NOMO-1 treated with DMSO at 0.1 percent for 48 hours (cell line): Measurements from ENCODE around the gene FNDC3A.
A peak's percentile ranks its signal among the peaks of the same experiment; 100 is the strongest.

Experiments used
- DNase-seq: peaks from one replicate; lab custom pipeline; 2025; ENCODE audit not compliant: unreplicated experiment; lab: John Stamatoyannopoulos, UW

The FNDC3A gene, protein sequence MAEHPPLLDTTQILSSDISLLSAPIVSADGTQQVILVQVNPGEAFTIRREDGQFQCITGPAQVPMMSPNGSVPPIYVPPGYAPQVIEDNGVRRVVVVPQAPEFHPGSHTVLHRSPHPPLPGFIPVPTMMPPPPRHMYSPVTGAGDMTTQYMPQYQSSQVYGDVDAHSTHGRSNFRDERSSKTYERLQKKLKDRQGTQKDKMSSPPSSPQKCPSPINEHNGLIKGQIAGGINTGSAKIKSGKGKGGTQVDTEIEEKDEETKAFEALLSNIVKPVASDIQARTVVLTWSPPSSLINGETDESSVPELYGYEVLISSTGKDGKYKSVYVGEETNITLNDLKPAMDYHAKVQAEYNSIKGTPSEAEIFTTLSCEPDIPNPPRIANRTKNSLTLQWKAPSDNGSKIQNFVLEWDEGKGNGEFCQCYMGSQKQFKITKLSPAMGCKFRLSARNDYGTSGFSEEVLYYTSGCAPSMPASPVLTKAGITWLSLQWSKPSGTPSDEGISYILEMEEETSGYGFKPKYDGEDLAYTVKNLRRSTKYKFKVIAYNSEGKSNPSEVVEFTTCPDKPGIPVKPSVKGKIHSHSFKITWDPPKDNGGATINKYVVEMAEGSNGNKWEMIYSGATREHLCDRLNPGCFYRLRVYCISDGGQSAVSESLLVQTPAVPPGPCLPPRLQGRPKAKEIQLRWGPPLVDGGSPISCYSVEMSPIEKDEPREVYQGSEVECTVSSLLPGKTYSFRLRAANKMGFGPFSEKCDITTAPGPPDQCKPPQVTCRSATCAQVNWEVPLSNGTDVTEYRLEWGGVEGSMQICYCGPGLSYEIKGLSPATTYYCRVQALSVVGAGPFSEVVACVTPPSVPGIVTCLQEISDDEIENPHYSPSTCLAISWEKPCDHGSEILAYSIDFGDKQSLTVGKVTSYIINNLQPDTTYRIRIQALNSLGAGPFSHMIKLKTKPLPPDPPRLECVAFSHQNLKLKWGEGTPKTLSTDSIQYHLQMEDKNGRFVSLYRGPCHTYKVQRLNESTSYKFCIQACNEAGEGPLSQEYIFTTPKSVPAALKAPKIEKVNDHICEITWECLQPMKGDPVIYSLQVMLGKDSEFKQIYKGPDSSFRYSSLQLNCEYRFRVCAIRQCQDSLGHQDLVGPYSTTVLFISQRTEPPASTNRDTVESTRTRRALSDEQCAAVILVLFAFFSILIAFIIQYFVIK

DNA sequence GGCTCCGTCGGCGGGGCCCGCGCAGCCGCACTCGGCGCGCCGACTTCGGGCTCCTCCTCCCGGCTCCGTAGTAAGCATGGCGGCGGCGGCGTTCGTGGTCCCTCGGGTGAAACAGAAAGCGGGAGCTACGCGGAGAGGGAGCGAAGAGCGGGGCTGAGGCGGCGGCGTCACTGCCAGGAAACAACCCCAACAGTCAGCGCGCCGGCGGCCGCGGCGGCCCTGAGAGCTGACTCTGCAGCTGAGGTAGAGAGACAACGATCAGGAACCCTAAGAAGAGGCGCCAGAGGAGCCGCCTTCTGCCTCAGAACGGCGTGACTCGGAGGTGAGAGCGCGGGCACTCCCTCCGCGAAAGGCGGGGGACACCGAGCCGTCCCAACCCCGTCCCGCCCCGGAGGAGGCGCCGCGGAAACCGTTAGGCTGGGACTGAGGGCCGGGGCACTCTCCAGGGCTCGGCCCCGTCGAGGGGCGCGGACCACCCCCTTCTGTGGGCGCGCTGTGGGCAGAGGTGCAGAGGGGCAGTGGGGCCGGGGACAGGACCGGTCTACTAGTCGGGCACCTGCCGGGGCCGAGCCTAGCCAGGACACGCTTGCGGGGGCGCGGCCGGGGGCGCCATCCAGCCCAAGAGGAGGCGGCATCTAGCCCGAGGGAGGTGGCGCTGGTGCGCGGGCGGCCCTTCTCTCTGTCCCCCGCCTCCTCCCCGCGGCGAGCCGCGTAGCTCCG lies at the start of gene FNDC3A:
FNDC3A (plus strand) TSS at position 57 of the 720 bp plus-strand sequence. CDS start 30,279 bp downstream, outside the sequence.
- DNase-seq, result peak; percentile 75

DNA sequence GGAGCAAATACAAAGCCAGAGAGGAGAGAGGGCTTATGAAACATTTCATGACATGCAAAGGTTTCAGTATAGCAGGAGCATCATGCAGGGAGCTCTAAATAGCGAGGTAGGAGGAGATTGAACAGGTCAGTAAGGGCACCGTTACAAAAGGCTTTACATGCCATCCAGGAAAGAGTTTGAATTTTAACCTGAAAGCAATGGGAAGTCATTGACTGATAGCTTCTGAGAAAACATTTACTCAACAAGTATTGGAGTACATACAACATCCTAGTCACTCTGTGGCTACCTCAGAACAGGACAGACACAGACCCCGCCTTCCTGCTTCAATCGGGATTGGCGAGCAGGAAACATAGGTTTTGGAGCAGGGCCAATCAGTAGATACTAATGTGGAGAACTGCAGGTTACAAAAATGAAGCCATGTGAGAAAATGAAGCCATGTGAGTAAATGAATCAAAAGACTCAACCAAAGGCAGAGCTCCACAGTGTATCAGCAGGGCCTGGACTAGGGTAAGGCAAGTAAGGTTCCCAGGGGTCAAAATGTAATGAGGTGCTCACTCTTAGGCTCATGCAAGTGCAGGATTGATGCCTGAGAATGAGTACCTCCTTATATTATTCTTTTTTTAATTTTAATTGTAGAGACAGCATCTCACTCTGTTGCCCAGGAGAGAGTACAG lies 46.8 kb upstream of the FNDC3A start:
- no peak for DNase-seq

DNA sequence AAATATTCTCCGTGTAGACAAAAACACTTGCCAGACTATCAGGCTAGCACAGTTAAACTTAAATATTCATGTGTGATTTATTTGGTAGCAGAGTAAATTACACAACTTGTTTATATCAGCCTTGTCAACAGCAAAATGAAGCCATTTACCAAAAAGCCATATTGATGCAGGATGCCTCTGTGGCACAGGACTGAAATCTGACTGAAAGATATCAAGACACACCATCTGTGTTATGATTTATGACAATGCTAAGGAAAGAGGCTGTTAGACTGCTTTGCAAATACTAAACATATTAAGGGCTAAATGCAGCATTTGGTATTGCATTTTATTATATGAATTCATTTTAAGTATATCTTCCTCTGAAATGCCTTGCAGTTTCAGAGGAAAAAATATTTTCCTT lies 44.8 kb upstream of the FNDC3A start:
- no peak for DNase-seq

DNA sequence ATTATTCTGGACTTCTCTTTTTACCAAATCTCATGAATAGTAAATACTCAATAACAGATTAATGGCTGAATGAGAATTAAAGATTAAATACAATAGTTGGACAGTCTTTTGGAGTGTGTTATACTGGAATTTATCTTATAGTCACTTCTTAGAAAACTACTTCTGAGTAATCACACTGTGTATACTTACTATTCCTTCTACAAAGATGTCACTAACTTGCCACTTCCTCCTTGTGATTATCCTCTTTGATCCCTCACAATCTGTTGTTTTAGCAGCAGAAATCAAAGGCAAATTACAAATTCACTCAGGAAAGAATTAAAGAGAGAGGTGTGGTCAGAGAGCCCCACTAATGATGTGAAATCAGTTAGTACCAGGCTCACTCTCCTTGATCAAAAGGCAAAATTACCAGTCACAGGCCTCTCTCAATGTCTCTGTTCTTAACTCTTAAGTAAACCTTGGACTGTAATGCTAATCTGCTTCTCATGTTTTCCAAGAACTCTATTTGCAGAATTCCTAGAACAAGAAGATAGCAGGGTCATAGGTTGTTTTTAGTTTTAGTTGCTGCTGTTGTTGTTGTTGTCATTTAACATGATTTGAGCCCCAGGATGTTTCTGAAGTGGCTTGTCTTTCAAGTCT lies 37.3 kb upstream of the FNDC3A start:
- DNase-seq, result no peak

DNA sequence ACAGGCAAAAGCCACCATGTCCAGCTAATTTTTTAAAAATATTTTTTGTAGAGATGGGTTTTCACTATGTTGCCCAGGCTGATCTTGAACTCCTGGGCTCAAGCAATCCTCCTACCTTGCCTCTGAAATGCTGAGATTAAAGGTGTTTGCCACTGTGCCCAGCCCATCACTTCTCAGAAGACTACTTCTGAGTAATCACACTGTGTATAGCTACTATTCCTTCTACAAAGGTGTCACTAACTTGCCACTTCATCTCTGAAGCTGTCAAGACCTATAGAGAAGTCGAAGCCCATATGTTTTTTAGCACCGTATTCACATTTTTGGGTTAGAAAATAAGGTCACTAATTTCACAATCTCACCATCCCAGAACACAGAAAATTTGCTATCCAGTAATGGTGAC lies 36.0 kb upstream of the FNDC3A start:
- DNase-seq, result no peak

DNA sequence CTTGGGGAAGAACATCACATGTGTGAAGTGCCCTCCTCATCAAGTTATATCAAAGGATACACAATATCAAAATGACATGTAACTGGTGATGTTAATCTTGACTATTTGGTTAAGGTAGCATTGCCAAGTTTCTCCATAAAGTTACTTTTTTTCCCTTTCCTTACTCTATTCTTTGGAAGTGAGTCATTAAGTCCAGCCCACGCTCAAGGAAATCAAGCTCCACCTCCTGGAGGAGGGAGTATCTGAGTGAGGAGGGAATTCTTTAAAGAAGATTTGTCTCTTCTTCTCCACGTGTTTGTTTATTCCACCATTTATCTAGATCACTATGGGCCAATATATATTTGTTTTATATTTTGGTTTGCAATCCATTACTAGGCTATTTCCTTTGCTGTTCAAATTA lies 33.6 kb upstream of the FNDC3A start:
- DNase-seq, result no peak

DNA sequence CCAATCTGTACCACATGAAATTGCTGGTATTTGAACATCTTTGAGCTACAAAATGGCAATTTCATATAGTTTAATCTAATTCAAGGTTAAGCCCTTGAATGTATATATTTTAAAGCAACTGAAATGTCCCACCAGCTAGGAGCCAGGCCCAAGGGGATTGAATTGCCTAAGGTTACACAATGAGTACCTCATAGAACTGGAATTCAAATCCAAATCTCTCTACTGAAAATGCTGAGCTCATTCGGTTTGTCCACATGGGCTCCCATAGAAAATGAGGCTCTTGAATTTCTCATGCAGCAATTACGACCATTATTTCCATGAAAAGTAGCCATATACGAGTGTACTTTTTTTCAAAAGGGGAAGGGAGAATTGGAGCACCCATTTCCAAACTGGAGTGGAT lies 31.5 kb upstream of the FNDC3A start:
- DNase-seq, result no peak

DNA sequence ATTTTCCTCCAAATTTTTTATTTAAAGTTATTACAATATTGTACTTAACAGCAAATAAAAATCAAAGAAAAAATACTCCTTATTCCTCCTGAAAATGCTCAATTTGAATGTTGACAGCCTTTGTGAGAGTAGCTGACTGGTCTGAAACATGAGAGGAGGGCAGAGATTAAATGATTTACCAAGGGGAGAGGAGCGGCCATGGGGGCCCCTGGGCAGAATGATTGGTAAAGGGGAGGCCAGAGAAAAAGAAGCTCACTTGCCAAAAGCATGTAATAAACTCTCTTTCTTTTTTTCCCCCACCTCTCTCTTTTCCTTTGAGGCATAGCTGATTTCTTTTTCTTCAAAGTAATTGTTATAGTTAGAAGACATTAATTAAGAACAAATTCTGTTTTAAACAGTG lies 30.1 kb upstream of the FNDC3A start:
- DNase-seq, result no peak

DNA sequence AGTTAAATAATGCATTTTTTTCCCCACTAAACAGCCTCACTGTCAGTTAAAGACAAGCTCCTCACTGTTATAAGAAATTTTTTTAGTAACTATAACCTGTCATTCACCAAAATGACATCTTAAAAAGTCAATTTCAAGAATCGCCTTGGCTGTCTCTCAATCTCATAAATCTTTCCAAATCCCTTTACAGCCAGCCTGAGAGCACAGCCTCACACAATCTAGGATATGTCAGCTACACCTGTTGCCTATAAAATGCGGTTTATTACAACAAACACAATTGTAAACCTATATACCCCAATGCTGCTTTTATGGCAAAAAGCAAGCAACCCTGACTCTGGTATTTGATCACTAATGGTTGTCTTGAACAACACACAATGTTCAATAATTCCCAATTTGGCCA lies 29.5 kb upstream of the FNDC3A start:
- DNase-seq, result no peak

DNA sequence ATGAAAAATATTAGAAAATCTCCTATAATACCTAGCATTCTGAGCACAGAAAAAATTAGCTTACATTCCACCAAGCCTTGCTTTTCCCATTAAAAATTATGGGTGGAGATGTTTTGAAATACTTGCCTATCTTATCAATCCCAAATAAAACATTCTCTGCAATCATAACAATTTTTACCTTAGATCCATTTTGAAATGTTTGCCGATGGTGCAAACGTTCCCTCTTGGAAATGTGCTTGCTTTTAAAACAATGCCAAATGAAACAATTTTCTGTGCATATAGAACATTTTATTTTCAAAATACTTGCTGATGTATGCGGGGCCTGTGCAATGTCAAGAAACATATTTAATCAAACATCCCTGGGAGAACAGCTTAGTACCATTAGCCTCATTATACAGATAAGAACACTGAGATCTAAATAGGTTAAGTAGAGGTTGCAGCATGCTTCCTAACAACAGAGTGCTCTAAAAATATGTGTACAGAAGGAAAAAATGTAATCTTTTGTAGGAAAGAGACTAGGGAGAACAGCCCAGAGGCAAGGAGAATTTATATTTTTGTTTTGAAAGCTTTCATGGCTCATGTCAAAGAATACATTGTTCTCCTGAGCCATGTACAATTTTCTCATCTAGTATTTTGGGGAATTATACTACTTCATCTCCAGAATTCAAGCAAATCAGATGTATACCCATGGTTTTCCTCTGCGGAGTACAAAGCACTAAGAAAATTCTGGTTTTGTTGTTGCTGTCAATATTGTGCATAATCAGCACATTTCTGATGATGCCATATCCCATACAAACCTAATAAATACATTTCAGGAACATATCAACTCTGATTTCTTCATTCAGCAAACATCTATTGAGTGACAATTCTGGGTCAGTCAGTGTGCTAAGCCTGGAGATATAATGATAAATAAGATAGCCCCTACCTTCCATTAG lies 25.9 kb upstream of the FNDC3A start:
- DNase-seq, result no peak

DNA sequence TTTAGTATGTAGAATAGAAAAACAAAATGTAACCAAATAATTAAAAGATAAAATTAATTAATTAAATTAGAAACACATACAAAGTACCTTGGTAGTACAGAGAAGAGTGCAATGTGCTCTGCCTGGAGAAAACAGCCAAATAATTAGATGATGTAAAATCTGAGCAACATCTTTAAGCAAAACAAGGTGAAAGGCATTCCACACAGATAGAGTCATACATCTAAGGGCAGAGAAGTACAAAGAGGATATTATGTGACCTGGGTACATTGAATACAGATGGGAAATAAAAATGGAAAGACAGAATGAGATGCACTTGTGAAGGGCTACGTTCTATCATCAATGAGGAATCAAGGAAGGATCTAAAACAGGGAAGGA lies 25.2 kb upstream of the FNDC3A start:
- no peak for DNase-seq

DNA sequence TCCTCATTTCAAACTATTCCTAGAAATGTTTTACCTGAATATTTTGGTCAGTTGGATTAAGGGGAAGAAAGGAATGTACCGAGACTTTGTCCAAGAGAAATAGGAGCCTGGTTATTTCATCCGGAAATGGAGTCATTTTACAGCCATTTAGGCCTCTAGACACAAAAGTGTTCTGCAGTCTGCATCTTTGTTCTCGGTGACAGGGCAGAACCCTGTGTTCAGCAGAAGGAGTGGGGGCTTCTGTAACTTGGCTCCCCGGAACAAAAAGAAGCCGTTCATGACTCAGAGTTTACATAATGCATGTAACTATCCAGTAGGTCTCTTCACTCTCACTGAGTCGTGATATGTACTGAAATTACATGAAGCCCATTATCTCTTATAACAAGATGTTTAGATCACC lies 21.6 kb upstream of the FNDC3A start:
- no peak for DNase-seq

DNA sequence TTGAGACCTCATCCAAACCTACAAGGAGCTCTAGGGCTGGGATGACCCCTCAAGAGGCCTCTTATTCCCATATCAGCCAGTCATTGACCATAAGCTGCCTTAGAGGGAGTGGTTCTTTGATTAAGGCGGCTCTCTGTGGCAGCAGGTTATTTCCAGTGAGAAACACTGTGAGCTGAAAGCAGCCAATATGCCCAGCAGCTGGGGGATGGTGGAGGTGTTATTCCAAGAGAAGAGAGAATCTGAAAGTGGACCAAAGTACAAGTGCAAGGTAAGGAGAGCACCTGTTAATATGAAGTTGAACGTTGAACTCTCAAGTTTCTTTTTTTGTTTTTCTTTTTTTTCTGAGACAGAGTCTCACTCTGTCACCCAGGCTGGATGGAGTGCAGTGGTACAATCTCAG lies 20.2 kb upstream of the FNDC3A start:
- DNase-seq, result no peak

DNA sequence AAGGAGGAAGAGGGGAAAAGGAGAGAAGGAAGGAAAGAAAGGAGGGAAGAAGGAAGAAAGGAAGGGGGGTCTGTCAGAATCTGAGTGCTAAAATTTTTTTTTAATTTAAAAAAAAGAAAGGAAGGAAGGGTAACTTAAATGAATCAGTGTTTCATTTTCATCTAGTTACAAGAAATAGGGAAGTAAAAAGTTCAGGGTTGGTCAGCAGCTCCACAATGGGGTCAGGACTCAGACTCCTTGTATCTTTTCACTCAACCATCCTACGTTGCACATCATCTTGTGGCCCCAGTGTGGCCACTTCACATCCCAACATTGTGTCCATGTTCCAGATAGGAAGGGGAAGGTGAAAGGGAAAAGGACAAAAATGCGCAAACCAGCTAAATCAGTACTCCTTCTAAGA lies 14.3 kb upstream of the FNDC3A start:
- peak; percentile 20 for DNase-seq

DNA sequence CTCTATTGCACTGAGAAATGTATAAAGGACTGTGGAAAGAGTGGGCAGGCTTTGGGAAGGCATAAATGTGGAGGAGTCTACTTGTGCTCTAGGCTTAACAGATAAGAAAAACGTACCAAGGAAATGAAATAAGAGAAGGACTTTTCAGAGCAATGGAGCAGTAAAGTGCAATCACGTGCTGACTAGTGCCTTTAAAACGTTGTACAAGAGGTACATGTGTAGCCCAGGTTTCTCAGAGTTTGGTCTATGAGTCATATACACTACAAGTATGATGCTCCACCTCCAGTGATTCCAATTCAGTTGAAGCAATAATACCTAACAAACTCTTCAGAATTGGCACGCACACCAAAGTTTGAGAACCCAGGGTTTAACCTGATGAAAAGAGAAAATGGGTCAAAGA lies 13.4 kb upstream of the FNDC3A start:
- DNase-seq, result no peak

DNA sequence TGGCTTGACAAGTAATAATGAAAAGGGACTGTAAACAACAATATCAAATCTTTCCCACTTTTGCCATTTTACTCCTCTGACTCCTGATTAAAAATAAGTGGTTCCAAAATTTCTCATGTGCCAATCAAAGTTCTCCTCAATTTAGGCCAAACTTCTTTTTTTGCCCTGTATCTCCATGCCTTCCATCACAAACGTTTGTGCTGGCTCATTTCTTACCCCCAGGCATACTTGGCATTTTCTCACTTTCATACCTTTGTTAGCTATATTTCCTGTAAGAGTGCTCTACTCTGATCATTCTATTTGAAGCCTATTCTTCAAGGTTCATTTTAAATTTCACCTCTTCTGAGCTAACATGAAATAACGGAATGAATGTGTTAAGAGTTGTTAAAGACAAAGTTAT lies 10.0 kb upstream of the FNDC3A start:
- DNase-seq, result no peak

DNA sequence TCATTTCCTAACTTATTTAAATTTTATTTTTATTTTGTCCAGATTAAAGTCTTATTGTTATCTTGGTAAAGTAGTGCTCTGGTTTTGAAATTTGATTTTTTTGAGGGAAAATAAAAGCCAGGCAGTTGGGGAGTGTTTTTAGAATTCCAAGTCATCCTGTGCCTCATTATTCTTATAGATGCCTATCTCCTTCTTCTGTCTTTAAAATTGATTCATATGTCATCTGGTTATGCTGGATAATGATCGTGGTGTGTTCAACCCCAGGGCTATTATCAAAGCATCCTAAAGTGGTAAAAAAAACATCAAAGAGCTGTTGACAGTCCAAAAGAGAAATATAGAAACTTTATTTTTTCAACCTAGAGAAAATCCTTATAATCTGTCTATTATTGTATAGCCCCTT lies 6.0 kb upstream of the FNDC3A start:
- no peak for DNase-seq

DNA sequence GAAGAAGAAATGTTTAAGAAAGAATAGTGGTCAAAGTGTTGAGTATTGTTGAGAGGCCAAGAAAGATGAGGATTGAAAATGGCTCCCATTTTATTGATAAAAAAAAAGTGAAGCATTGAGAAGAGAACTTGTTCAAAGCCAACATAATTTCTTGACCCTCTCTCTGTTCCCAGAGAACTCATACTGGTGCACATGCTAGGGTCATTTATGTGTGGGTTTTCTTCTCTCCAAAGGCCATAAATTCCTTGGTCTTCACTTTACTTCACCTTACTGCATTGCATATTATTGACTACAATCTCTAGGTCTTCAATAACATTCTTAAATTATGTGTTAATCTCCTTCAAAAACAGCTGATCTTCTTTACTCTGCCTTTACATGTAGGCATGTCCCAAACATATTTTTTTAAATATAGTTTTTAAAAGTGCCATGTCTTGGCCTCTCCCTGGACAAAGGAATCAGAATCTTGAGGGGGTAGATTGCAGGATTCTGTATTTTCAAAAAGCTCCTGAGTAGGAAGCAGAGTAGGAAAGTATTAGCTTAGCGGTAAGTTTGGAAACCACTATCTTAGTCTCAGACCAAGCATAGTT lies 1.8 kb upstream of the FNDC3A start:
- DNase-seq, result no peak
